Keratinocyte (primary cell): ENCODE measurements around the gene SPPL2B. TPM values are rescaled to one million over a fixed set of nuclear protein-coding genes. Genes with fewer than 3 reads are reported as not detected.

Experiments used
- DNase-seq: peaks from one replicate; pipeline ENCODE4 v3.0.0-alpha.2; 2011; ENCODE audit warnings: low read depth, missing footprints, low spot score
- FAIRE-seq: peaks from 2 replicates; lab custom pipeline; 2011; peaks lifted over from hg19 to GRCh38; lab: Jason Lieb, UNC
- H2AFZ ChIP-seq: 2 replicates; pipeline ENCODE4 v1.6.0; 2012; ENCODE audit warnings: low read length, control low read depth, inconsistent platforms; ENCODE audit not compliant: control insufficient read depth
- H3K27ac ChIP-seq: 2 replicates; pipeline ENCODE4 v1.5.1; 2011; ENCODE audit warnings: low read length; ENCODE audit not compliant: control insufficient read depth, insufficient read depth
- H3K27me3 ChIP-seq: 3 replicates; pipeline ENCODE4 v1.6.0; 2011; ENCODE audit warnings: low read length; ENCODE audit not compliant: control insufficient read depth, insufficient read depth; ENCODE audit errors: extremely low read depth
- H3K36me3 ChIP-seq, 2 experiments: 2 replicates in 1 of 2; 3 replicates in 1 of 2; pipeline ENCODE4 v1.5.1; 2011; ENCODE audit warnings: low read length in 2 of 2, mild to moderate bottlenecking in 1 of 2; ENCODE audit not compliant: control insufficient read depth in 2 of 2, insufficient read depth in 2 of 2; ENCODE audit errors: extremely low read depth in 1 of 2
- H3K4me1 ChIP-seq: 3 replicates; pipeline ENCODE4 v1.5.1; 2011; ENCODE audit warnings: low read length; ENCODE audit not compliant: control insufficient read depth, insufficient read depth; ENCODE audit errors: extremely low read depth
- H3K4me2 ChIP-seq: 3 replicates; pipeline ENCODE4 v1.6.0; 2011; ENCODE audit warnings: low read depth, low read length; ENCODE audit not compliant: control insufficient read depth, insufficient read depth; ENCODE audit errors: extremely low read depth
- H3K4me3 ChIP-seq, 3 experiments: fragments of 200-600 bp in 1 of 3; sonication (generic) in 1 of 3; 2 replicates in 2 of 3; 3 replicates in 1 of 3; pipeline ENCODE4 v1.5.1; 2011 to 2016; ENCODE audit warnings: low read length in 3 of 3, mild to moderate bottlenecking in 3 of 3, control low read depth in 2 of 3, inconsistent platforms in 1 of 3, low read depth in 1 of 3, mixed read lengths in 1 of 3, mixed run types in 1 of 3, moderate library complexity in 1 of 3; ENCODE audit not compliant: control insufficient read depth in 2 of 3, insufficient read depth in 2 of 3; ENCODE audit errors: extremely low read depth in 1 of 3
- H3K79me2 ChIP-seq: 2 replicates; pipeline ENCODE4 v1.6.0; 2012; ENCODE audit warnings: low read length; ENCODE audit not compliant: control insufficient read depth, insufficient read depth
- H3K9ac ChIP-seq: 3 replicates; pipeline ENCODE4 v1.6.0; 2011; ENCODE audit warnings: low read length; ENCODE audit not compliant: control insufficient read depth, insufficient read depth; ENCODE audit errors: extremely low read depth
- H3K9me1 ChIP-seq: 3 replicates; pipeline ENCODE4 v1.6.0; 2011; ENCODE audit warnings: low read length; ENCODE audit not compliant: control insufficient read depth, insufficient read depth; ENCODE audit errors: extremely low read depth
- H3K9me3 ChIP-seq: 2 replicates; pipeline ENCODE4 v1.5.1; 2012; ENCODE audit warnings: low read depth, low read length; ENCODE audit not compliant: control insufficient read depth
- H4K20me1 ChIP-seq: 3 replicates; pipeline ENCODE4 v1.6.0; 2011; ENCODE audit warnings: low read length; ENCODE audit not compliant: control insufficient read depth, insufficient read depth; ENCODE audit errors: extremely low read depth
- EZH2 ChIP-seq: IDR thresholded peaks from one replicate; pipeline ENCODE4 v1.6.1; 2012; ENCODE audit warnings: inconsistent platforms, mild to moderate bottlenecking, low read length, moderate library complexity
- dilution Hi-C: fragments of 300-500 bp; cut with MboI; formaldehyde crosslinking; loops from one replicate; pipeline ENCODE4 v1.7.0; 2020; ENCODE audit warnings: low sequenced_read_pairs; ENCODE audit not compliant: extremely low pct_ligation_motif_present
- polyA plus RNA-seq, 5 experiments: library from polyadenylated mRNA; depleted of rRNA in 3 of 5; stranded (reverse) in 3 of 5; stranded (forward) in 1 of 5; unstranded in 1 of 5; fragments of >200 nt; gene quantifications; 1 replicate in 1 of 5; 2 replicates in 3 of 5; 3 replicates in 1 of 5; pipeline versions ENCODE4 v1.2.1 to v1.2.3, GENCODE V29; 2011 to 2012; ENCODE audit warnings: missing spikeins in 2 of 5, low read depth in 1 of 5, low replicate concordance in 1 of 5
- TF ChIP-seq, protein P1 (sequence below), 3 experiments: IDR thresholded peaks in 1 of 3; conservative IDR thresholded peaks in 1 of 3; optimal IDR thresholded peaks in 1 of 3; 2 replicates in 2 of 3; 3 replicates in 1 of 3; pipeline versions ENCODE3 to v1.5.1; 2011; ENCODE audit warnings: low read length in 3 of 3, mild to moderate bottlenecking in 3 of 3, moderate library complexity in 2 of 3, control low read depth in 1 of 3, inconsistent platforms in 1 of 3; ENCODE audit not compliant: insufficient read depth in 2 of 3; ENCODE audit errors: extremely low read depth in 1 of 3

Gene SPPL2B
- polyA plus RNA-seq, 1 donor (not counting 4 experiments of a cell fraction or from before 2014, with no cell fraction given), result 9.3 TPM

- peaks cover 71% of the 10 kb centered on the region for H3K27me3 ChIP-seq
- no peak for TF ChIP-seq EZH2
- TF ChIP-seq, protein P1, sequence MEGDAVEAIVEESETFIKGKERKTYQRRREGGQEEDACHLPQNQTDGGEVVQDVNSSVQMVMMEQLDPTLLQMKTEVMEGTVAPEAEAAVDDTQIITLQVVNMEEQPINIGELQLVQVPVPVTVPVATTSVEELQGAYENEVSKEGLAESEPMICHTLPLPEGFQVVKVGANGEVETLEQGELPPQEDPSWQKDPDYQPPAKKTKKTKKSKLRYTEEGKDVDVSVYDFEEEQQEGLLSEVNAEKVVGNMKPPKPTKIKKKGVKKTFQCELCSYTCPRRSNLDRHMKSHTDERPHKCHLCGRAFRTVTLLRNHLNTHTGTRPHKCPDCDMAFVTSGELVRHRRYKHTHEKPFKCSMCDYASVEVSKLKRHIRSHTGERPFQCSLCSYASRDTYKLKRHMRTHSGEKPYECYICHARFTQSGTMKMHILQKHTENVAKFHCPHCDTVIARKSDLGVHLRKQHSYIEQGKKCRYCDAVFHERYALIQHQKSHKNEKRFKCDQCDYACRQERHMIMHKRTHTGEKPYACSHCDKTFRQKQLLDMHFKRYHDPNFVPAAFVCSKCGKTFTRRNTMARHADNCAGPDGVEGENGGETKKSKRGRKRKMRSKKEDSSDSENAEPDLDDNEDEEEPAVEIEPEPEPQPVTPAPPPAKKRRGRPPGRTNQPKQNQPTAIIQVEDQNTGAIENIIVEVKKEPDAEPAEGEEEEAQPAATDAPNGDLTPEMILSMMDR (optimal IDR thresholded peaks at IDR 0.05 in 1 of 3, IDR thresholded peaks at IDR 0.05 in 1 of 3, conservative IDR thresholded peaks at IDR 0.05 in 1 of 3; ENCODE audit: extremely low read depth in 1 of 3, insufficient read depth in 2 of 3, low read length in 3 of 3), result no peak
- no peaks in the 10 kb centered on the region for H3K9me1 ChIP-seq
- no peak overlapping the region for H2AFZ ChIP-seq
- H3K4me1 ChIP-seq, result no peaks in the 10 kb centered on the region
- no peak overlapping the region for H3K27ac ChIP-seq
- no peak overlapping the region for H3K4me3 ChIP-seq
- no peak for DNase-seq
- dilution Hi-C loops, result no loop called here
- H3K4me2 ChIP-seq, result no peak overlapping the region
- no peaks in the 10 kb centered on the region for H4K20me1 ChIP-seq
- no peak overlapping the region for H3K9ac ChIP-seq
- FAIRE-seq, result no peak
- no peaks in the 10 kb centered on the region for H3K79me2 ChIP-seq
- H3K9me3 ChIP-seq, result no peaks in the 10 kb centered on the region
- no peaks in the 10 kb centered on the region for H3K36me3 ChIP-seq
These were observed 22.8 kb upstream of the SPPL2B start for GRCh38 chr19:2305452-2306280.

DNA sequence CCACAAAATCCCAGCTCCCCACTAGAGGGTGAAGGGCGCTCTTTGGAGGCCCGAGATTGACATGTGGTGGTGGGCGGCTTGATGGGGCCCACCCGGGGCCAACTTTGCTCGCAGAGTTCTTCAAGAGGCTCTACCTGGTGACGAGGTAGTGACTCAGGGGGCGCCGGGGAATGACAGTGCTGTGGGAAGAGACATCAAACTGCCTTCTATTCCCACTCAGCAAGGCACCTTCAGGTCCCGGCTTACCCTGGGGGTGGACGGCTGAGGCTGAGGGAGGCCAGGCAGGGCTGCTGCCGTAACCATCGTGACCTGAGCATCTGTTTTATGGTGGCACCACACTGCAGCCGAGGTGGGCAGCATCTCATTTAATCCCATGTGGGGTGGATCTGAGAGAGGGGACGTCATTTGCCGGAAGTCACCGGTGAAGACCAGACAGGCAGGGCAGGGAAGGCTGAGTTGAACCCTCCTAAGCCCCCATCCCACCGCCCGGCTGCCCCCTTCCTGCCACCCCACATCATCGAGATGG, 22.1 kb upstream of the SPPL2B start:
- H3K4me2 ChIP-seq, result no peak overlapping the region
- H3K27me3 ChIP-seq, result peaks cover 67% of the 10 kb centered on the region
- no peak overlapping the region for H3K9ac ChIP-seq
- H3K79me2 ChIP-seq, result no peaks in the 10 kb centered on the region
- no peaks in the 10 kb centered on the region for H3K4me1 ChIP-seq
- dilution Hi-C loops, result no loop called here
- H2AFZ ChIP-seq, result no peak overlapping the region
- H3K27ac ChIP-seq, result no peak overlapping the region
- no peaks in the 10 kb centered on the region for H4K20me1 ChIP-seq
- FAIRE-seq (no peak), DNase-seq (no peak)
- no peaks in the 10 kb centered on the region for H3K36me3 ChIP-seq
- H3K9me3 ChIP-seq, result no peaks in the 10 kb centered on the region
- H3K9me1 ChIP-seq, result no peaks in the 10 kb centered on the region
- no peak for TF ChIP-seq EZH2
- TF ChIP-seq, protein P1 (optimal IDR thresholded peaks at IDR 0.05 in 1 of 3, IDR thresholded peaks at IDR 0.05 in 1 of 3, conservative IDR thresholded peaks at IDR 0.05 in 1 of 3; ENCODE audit: extremely low read depth in 1 of 3, insufficient read depth in 2 of 3, low read length in 3 of 3), result no peak
- H3K4me3 ChIP-seq, result no peak overlapping the region
